Measurements from ENCODE around the gene CDKL1. TPM values are rescaled to one million over a fixed set of nuclear protein-coding genes. Genes with fewer than 3 reads are reported as not detected.
"Not testable (repeated sequence)": the region's sequence is repeated elsewhere in the genome, so short reads cannot be mapped to it uniquely, and the experiment has no call there.

Gene CDKL1
- total and polyA plus RNA-seq, 2 of the 13 experiments (the other 11 are each of a cell fraction or from before 2014, with no cell fraction given), result 4.4 to 5.1 TPM

DNA sequence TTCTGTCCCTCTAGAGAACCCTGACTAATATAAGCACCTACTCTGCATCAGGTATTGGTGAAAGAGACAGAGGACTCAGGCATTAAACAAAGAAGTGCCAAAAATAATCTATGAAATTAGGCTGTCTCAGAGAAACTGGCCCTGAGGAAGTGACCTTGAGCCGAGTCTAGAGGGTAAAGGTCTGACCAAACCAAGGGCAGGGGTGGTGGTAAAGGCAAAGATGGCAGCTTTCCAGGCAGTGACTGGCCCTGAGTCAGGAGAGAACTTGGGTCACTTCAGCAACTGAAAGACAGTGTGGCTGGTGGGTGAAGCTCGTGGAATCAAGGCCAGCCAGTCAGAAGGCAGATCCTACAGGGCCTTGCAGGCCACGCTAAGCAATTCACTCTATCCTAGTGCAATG lies 30.6 kb downstream of the CDKL1 start:
- H4K20me1 ChIP-seq (ENCODE audit: insufficient read depth, low read length), result no peaks in the 10 kb centered on the region
- ChIA-PET POLR2A (interaction anchor here (1.2 kb wide), 1 partner anchor 15 kb away, joined by 3 read pairs; no protein-coding TSS in a partner anchor), CTCF (ENCODE audit: low intra/inter-chr PET ratio, low total read pairs) (no interaction called here)
- H2AFZ ChIP-seq (ENCODE audit: low read length), result no peak overlapping the region
- FAIRE-seq (no peak), DNase-seq (ENCODE audit: low spot score) (no peak), ATAC-seq (peak; percentile 52)
- H3K79me2 ChIP-seq (ENCODE audit: insufficient read depth, low read length), result no peaks in the 10 kb centered on the region
- BruUV-seq (replicated peaks), result no TSS peak
- no peak overlapping the region for H3K27ac ChIP-seq (ENCODE audit: extremely low read length, insufficient read depth, low read length)
- H3K9ac ChIP-seq (ENCODE audit: insufficient read depth, low read depth, low read length), result no peak overlapping the region
- no peaks in the 10 kb centered on the region for H3K27me3 ChIP-seq (ENCODE audit: control insufficient read depth in 1 of 2, insufficient read depth in 2 of 2, low read length in 2 of 2)
- intact Hi-C loops (cut with micrococcal nuclease; ENCODE audit: unreplicated experiment) (no loop called here), in situ Hi-C loops (cut with HindIII; ENCODE audit: extremely low pct_ligation_motif_present, low pct_unique_long_range_greater_than_20kb) (no loop called here)
- WGBS (ENCODE audit: low lambda C conversion rate), result 39% methylated on average over 3 of the region's 3 CpGs
- no peaks in the 10 kb centered on the region for H3K36me3 ChIP-seq (replicated peaks in 1 of 2; ENCODE audit: control insufficient read depth in 1 of 2, insufficient read depth in 2 of 2, low read length in 2 of 2)
- peak; percentile 60; the same call in 1 of the 2 replicates for TF ChIP-seq ZNF644 (CRISPR knock-in tag; IDR thresholded peaks at IDR 0.05; ENCODE audit: low read depth)
- TF ChIP-seq YY1 (IDR thresholded peaks at IDR 0.05; ENCODE audit: insufficient read depth, insufficient replicate concordance, low read depth, low read length), result no peak
- TF ChIP-seq ZNF10 (CRISPR knock-in tag; IDR thresholded peaks at IDR 0.05; ENCODE audit: borderline replicate concordance, low read depth), result no peak
- no peak for TF ChIP-seq REPIN1 (CRISPR knock-in tag; IDR thresholded peaks at IDR 0.05; ENCODE audit: borderline replicate concordance, low read depth)
- no peak for TF ChIP-seq ATF1 (CRISPR knock-in tag; IDR thresholded peaks at IDR 0.05)
- no peak for TF ChIP-seq ZNF768 (CRISPR knock-in tag; IDR thresholded peaks at IDR 0.05)
- TF ChIP-seq ZEB1 (IDR thresholded peaks at IDR 0.05; ENCODE audit: insufficient replicate concordance, low read depth), result no peak
- no peak for TF ChIP-seq ZNF335 (CRISPR knock-in tag; IDR thresholded peaks at IDR 0.05)
- TF ChIP-seq FOXA3 (CRISPR knock-in tag; IDR thresholded peaks at IDR 0.05), result no peak
- TF ChIP-seq, protein P1, sequence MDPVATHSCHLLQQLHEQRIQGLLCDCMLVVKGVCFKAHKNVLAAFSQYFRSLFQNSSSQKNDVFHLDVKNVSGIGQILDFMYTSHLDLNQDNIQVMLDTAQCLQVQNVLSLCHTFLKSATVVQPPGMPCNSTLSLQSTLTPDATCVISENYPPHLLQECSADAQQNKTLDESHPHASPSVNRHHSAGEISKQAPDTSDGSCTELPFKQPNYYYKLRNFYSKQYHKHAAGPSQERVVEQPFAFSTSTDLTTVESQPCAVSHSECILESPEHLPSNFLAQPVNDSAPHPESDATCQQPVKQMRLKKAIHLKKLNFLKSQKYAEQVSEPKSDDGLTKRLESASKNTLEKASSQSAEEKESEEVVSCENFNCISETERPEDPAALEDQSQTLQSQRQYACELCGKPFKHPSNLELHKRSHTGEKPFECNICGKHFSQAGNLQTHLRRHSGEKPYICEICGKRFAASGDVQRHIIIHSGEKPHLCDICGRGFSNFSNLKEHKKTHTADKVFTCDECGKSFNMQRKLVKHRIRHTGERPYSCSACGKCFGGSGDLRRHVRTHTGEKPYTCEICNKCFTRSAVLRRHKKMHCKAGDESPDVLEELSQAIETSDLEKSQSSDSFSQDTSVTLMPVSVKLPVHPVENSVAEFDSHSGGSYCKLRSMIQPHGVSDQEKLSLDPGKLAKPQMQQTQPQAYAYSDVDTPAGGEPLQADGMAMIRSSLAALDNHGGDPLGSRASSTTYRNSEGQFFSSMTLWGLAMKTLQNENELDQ (CRISPR knock-in tag; IDR thresholded peaks at IDR 0.05; ENCODE audit: borderline replicate concordance), result no peak
- no peak for TF ChIP-seq CBX1 (IDR thresholded peaks at IDR 0.05; ENCODE audit: low read depth)
- TF ChIP-seq HNF4A (CRISPR knock-in tag; IDR thresholded peaks at IDR 0.05), result peak; percentile 23; the same call in 1 of the 2 replicates
- no peak for TF ChIP-seq ZMAT3 (CRISPR knock-in tag; conservative IDR thresholded peaks at IDR 0.05)
- TF ChIP-seq SMAD1 (CRISPR knock-in tag; IDR thresholded peaks at IDR 0.05; ENCODE audit: borderline replicate concordance, low read depth), result no peak
- TF ChIP-seq, protein P2, sequence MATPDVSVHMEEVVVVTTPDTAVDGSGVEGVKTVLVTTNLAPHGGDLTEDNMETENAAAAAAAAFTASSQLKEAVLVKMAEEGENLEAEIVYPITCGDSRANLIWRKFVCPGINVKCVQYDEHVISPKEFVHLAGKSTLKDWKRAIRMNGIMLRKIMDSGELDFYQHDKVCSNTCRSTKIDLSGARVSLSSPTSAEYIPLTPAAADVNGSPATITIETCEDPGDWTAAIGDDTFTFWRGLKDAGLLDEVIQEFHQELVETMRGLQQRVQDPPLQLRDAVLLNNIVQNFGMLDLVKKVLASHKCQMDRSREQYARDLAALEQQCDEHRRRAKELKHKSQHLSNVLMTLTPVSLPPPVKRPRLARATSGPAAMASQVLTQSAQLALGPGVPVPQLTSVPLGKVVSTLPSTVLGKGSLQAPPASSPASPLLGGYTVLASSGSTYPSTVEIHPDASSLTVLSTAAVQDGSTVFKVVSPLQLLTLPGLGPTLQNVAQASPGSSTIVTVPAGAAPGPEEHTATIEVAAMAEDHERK (CRISPR knock-in tag; IDR thresholded peaks at IDR 0.05; ENCODE audit: low read depth), result no peak
- H3K4me2 ChIP-seq (ENCODE audit: low read depth, low read length), result no peak overlapping the region; the same call in 1 of the 2 replicates
- H3K9me3 ChIP-seq (ENCODE audit: low read length), result no peaks in the 10 kb centered on the region
- H3K4me1 ChIP-seq (ENCODE audit: insufficient read depth, low read length), result peaks cover 36% of the 10 kb centered on the region
- H3K4me3 ChIP-seq (replicated peaks in 1 of 3; ENCODE audit: insufficient read depth in 1 of 3, low read depth in 2 of 3, low read length in 3 of 3), result no peak overlapping the region

DNA sequence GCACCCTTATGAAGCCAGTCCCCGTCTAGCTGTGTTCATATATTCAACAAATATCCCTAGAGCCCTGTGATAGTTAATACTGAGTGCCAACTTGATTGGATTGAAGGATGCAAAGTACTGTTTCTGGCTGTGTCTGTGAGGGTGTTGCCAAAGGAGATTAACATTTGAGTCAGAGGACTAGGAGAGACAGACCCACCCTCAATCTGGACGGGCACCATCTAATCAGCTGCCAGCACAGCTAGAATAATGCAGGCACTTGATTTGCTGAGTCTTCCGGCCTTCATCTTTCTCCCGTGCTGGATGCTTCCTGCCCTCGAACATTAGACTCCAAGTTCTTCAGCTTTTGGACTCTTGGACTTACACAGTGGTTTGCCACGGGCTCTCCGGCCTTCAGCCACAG lies 31.1 kb downstream of the CDKL1 start:
- H3K4me2 ChIP-seq (ENCODE audit: low read depth, low read length); H4K20me1 ChIP-seq (ENCODE audit: insufficient read depth, low read length); H3K9me3 ChIP-seq (ENCODE audit: low read length); H3K79me2 ChIP-seq (ENCODE audit: insufficient read depth, low read length); H3K9ac ChIP-seq (ENCODE audit: insufficient read depth, low read depth, low read length); H3K4me3 ChIP-seq (replicated peaks in 1 of 3; ENCODE audit: insufficient read depth in 1 of 3, low read depth in 2 of 3, low read length in 3 of 3); BruUV-seq (replicated peaks); H3K27ac ChIP-seq (ENCODE audit: extremely low read length, insufficient read depth, low read length); H3K27me3 ChIP-seq (ENCODE audit: control insufficient read depth in 1 of 2, insufficient read depth in 2 of 2, low read length in 2 of 2); intact Hi-C loops (cut with micrococcal nuclease; ENCODE audit: unreplicated experiment); CTCF ChIA-PET (ENCODE audit: low intra/inter-chr PET ratio, low total read pairs); H2AFZ ChIP-seq (ENCODE audit: low read length); DNase-seq (ENCODE audit: low spot score); in situ Hi-C loops (cut with HindIII; ENCODE audit: extremely low pct_ligation_motif_present, low pct_unique_long_range_greater_than_20kb); FAIRE-seq; H3K36me3 ChIP-seq (replicated peaks in 1 of 2; ENCODE audit: control insufficient read depth in 1 of 2, insufficient read depth in 2 of 2, low read length in 2 of 2): not testable (repeated sequence)
- 46% methylated on average over 7 of the region's 7 CpGs for WGBS (ENCODE audit: low lambda C conversion rate)
- POLR2A ChIA-PET, result interaction anchor here (1.3 kb wide), 1 partner anchor 54 kb away, joined by 3 read pairs; the partner anchor contains the start of genes DMAC2L and L2HGDH
- ATAC-seq, result peak; percentile 36
- H3K4me1 ChIP-seq (ENCODE audit: insufficient read depth, low read length), result peaks cover 36% of the 10 kb centered on the region
